Measurements from ENCODE around the gene CTCFL. TPM values are rescaled to one million over a fixed set of nuclear protein-coding genes. Genes with fewer than 3 reads are reported as not detected.

Gene CTCFL
- total RNA-seq, 1 donor from 2014 or later, result not detected

- Histone ChIP-seq H3K27me3 (ENCODE audit: control insufficient read depth, insufficient read depth, low read length) (peaks cover 3% of the 10 kb centered on the region), H3K4me3 (ENCODE audit: low read depth, low read length) (no peak overlapping the region), H3K36me3 (ENCODE audit: control insufficient read depth, insufficient read depth, low read length) (no peaks in the 10 kb centered on the region)
- no peak for TF ChIP-seq CTCF (IDR thresholded peaks at IDR 0.05; ENCODE audit: insufficient read depth, low read length, severe bottlenecking)
- DNase-seq (ENCODE audit: low read depth) (no peak), FAIRE-seq (no peak)
Measured at GRCh38 chr20:57540890-57541580, 16.1 kb upstream of the CTCFL start.

- no peak for FAIRE-seq
- peaks cover 3% of the 10 kb centered on the region for H3K27me3 ChIP-seq (ENCODE audit: control insufficient read depth, insufficient read depth, low read length)
Measured at GRCh38 chr20:57539889-57540288, 14.9 kb upstream of the CTCFL start.

GRCh38 chr20:57537822-57538221 lies 12.9 kb upstream of the CTCFL start:
- no peak for DNase-seq (ENCODE audit: low read depth)

More at GRCh38 chr20:57539889-57540288, 14.9 kb upstream of the CTCFL start:
- H3K4me3 ChIP-seq (ENCODE audit: low read depth, low read length), result no peak overlapping the region
- DNase-seq (ENCODE audit: low read depth), result no peak
- no peak for TF ChIP-seq CTCF (IDR thresholded peaks at IDR 0.05; ENCODE audit: insufficient read depth, low read length, severe bottlenecking)
- no peaks in the 10 kb centered on the region for H3K36me3 ChIP-seq (ENCODE audit: control insufficient read depth, insufficient read depth, low read length)

GRCh38 chr20:57536771-57537724 lies 12.1 kb upstream of the CTCFL start:
- no peak for FAIRE-seq
- no peaks in the 10 kb centered on the region for H3K27me3 ChIP-seq (ENCODE audit: control insufficient read depth, insufficient read depth, low read length)

More at GRCh38 chr20:57537822-57538221, 12.9 kb upstream of the CTCFL start:
- Histone ChIP-seq H3K27me3 (ENCODE audit: control insufficient read depth, insufficient read depth, low read length) (peaks cover 3% of the 10 kb centered on the region), H3K36me3 (ENCODE audit: control insufficient read depth, insufficient read depth, low read length) (no peaks in the 10 kb centered on the region), H3K4me3 (ENCODE audit: low read depth, low read length) (no peak overlapping the region)
- no peak for FAIRE-seq
- no peak for TF ChIP-seq CTCF (IDR thresholded peaks at IDR 0.05; ENCODE audit: insufficient read depth, low read length, severe bottlenecking)

GRCh38 chr20:57536120-57536708 lies 11.3 kb upstream of the CTCFL start:
- H3K27me3 ChIP-seq (ENCODE audit: control insufficient read depth, insufficient read depth, low read length), result no peaks in the 10 kb centered on the region
- TF ChIP-seq CTCF (IDR thresholded peaks at IDR 0.05; ENCODE audit: insufficient read depth, low read length, severe bottlenecking), result no peak
- no peaks in the 10 kb centered on the region for H3K36me3 ChIP-seq (ENCODE audit: control insufficient read depth, insufficient read depth, low read length)
- DNase-seq (ENCODE audit: low read depth), result no peak
- no peak overlapping the region for H3K4me3 ChIP-seq (ENCODE audit: low read depth, low read length)
- no peak for FAIRE-seq

More at GRCh38 chr20:57536771-57537724, 12.1 kb upstream of the CTCFL start:
- DNase-seq (ENCODE audit: low read depth), result no peak
- Histone ChIP-seq H3K4me3 (ENCODE audit: low read depth, low read length) (no peak overlapping the region), H3K36me3 (ENCODE audit: control insufficient read depth, insufficient read depth, low read length) (no peaks in the 10 kb centered on the region)
- TF ChIP-seq CTCF (IDR thresholded peaks at IDR 0.05; ENCODE audit: insufficient read depth, low read length, severe bottlenecking), result no peak
